ENCODE results near the gene SPG11.
"Not testable (repeated sequence)": the region's sequence is repeated elsewhere in the genome, so short reads cannot be mapped to it uniquely, and the experiment has no call there.

The SPG11 gene

GRCh38 chr15:44573386-44573785 is 90.1 kb downstream of the SPG11 start:
- TF ChIP-seq, protein P1, sequence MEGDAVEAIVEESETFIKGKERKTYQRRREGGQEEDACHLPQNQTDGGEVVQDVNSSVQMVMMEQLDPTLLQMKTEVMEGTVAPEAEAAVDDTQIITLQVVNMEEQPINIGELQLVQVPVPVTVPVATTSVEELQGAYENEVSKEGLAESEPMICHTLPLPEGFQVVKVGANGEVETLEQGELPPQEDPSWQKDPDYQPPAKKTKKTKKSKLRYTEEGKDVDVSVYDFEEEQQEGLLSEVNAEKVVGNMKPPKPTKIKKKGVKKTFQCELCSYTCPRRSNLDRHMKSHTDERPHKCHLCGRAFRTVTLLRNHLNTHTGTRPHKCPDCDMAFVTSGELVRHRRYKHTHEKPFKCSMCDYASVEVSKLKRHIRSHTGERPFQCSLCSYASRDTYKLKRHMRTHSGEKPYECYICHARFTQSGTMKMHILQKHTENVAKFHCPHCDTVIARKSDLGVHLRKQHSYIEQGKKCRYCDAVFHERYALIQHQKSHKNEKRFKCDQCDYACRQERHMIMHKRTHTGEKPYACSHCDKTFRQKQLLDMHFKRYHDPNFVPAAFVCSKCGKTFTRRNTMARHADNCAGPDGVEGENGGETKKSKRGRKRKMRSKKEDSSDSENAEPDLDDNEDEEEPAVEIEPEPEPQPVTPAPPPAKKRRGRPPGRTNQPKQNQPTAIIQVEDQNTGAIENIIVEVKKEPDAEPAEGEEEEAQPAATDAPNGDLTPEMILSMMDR (IDR thresholded peaks at IDR 0.05; ENCODE audit: low read depth, low read length), result no peak
- DNase-seq (ENCODE audit: extremely low read depth, low read depth), result no peak

DNA sequence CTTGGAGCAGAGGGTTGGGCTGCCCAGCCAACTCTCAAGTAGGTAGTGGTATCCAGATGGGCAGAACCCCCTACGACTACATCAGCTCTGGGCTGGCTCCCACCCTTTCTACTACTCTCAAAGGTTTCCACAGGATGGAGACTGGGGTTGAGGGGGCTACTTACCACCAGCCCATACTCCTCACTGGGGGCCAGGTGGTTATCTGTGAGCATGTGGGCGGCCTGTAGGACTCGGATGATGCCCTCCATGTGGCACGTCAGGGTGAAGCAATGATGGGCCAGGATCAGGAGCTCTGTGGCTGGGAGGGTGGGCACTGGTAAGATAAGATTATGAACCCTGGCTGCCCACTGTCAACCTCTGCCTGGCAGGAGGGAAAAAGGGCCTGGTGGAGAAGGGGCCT is 93.1 kb downstream of the SPG11 start:
- DNase-seq (ENCODE audit: extremely low read depth, low read depth), result no peak
- TF ChIP-seq, protein P1 (IDR thresholded peaks at IDR 0.05; ENCODE audit: low read depth, low read length), result no peak

DNA sequence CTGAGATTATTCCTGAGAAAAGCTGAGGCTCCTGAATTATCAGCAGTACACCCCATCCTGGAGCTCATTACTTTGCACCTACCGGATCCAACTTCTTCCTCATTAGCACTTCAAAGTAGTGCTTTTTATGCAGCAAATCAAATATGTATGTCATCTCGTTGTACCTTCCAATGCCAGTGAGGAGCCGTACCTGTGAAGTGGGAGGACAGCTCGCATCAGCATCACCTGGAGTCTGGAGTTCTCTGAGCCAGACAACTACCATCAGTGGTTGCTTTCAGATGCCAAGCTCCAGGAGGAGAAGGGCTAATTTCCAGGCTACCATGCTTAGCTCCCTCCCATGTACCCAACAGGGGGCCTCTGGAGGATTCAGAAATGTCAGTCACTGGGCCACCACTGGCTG is 94.1 kb downstream of the SPG11 start:
- TF ChIP-seq, protein P1 (IDR thresholded peaks at IDR 0.05; ENCODE audit: low read depth, low read length), result no peak
- DNase-seq (ENCODE audit: extremely low read depth, low read depth), result no peak

- TF ChIP-seq, protein P1 (IDR thresholded peaks at IDR 0.05; ENCODE audit: low read depth, low read length), result no peak
- no peak for DNase-seq (ENCODE audit: extremely low read depth, low read depth)
Observed at GRCh38 chr15:44568338-44568737, 95.1 kb downstream of the SPG11 start.

DNA sequence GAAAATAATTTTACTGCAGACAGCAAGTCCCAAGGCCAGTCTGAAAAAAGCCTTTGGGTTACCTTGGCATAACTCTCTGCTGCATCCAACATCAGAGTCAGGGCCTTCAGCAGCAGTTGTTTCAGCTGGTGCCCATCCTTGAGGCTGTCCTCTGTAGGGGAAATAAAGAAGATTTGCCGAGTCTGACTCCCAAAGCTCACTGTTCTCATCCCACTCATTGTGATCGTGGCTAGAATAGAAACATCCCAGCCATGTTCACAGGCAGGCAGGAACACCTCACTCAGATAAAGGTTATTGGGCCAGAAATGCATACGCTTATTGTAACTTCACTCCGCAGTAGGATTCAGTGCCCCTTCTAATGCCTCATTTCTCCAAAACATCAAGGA is 97.3 kb downstream of the SPG11 start:
- DNase-seq (ENCODE audit: extremely low read depth, low read depth), result no peak
- TF ChIP-seq, protein P1 (IDR thresholded peaks at IDR 0.05; ENCODE audit: low read depth, low read length), result no peak

DNA sequence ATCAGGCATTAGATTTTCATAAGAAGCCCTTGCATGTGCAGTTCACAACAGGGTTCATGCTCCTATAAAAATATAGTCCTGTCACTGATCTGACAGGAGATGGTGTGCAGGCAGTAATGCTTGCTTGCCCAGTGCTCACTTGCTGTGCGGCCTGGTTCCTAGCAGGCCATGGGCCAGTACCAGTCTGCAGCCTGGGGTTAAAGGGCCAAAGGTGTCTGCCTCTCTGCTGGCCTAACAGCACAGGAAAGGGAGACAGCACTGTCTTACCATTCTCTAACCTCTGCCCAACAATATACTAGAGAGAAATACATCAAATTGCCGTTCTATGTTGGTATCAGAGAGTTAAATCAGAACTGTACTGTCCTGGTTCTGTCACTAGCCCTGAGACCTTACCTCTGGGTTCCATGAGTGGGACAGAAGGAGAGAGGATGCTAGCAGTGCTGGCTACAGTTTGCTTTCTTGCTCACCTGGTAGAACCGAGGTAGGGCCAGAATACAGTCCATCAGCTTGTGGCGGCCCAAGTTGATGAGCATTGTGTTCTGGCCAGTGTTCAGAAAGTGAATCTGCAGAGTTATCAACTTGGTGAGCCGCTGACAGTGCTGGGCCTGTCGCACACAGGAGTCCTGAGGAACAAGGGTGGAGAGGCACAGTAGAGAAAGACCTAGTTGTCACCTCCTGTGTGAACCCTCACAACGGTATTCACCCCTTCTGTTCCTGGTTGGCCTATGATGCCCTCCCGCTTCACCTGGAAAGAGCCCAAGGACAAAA is 97.9 kb downstream of the SPG11 start:
- no peak for DNase-seq (ENCODE audit: extremely low read depth, low read depth)
- TF ChIP-seq, protein P1 (IDR thresholded peaks at IDR 0.05; ENCODE audit: low read depth, low read length), result no peak

- DNase-seq (ENCODE audit: extremely low read depth, low read depth), result not testable (repeated sequence)
Observed at GRCh38 chr15:44560926-44561325, 102.5 kb downstream of the SPG11 start.
